ENCODE measurements around the gene MPV17L2. TPM values are rescaled to one million over a fixed set of nuclear protein-coding genes. Genes with fewer than 3 reads are reported as not detected.

MPV17L2 gene
- total RNA-seq, 4 donors from 2014 or later, result 5.2 to 19.7 (median 11.1) TPM

GRCh38 chr19:18233224-18233825, 40.3 kb downstream of the MPV17L2 start:
- Histone ChIP-seq H3K4me1 (no peaks in the 10 kb centered on the region), H3K27ac (no peak overlapping the region), H3K27me3 (peaks cover 12 to 16% of the 10 kb centered on the region in 2 donors), H3K36me3 (no peaks in the 10 kb centered on the region), H3K4me3 (no peak overlapping the region), H3K9me3 (peaks cover 0 to 11% of the 10 kb centered on the region in 2 donors)
- intact Hi-C loops (cut with DNase I; ENCODE audit: low total_unique reads), result no loop called here
- peak in 1 of 2 donors; percentile 31 for DNase-seq
- TF ChIP-seq, protein P1, sequence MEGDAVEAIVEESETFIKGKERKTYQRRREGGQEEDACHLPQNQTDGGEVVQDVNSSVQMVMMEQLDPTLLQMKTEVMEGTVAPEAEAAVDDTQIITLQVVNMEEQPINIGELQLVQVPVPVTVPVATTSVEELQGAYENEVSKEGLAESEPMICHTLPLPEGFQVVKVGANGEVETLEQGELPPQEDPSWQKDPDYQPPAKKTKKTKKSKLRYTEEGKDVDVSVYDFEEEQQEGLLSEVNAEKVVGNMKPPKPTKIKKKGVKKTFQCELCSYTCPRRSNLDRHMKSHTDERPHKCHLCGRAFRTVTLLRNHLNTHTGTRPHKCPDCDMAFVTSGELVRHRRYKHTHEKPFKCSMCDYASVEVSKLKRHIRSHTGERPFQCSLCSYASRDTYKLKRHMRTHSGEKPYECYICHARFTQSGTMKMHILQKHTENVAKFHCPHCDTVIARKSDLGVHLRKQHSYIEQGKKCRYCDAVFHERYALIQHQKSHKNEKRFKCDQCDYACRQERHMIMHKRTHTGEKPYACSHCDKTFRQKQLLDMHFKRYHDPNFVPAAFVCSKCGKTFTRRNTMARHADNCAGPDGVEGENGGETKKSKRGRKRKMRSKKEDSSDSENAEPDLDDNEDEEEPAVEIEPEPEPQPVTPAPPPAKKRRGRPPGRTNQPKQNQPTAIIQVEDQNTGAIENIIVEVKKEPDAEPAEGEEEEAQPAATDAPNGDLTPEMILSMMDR (IDR thresholded peaks at IDR 0.05), result no peak
- no peak for TF ChIP-seq POLR2A (IDR thresholded peaks at IDR 0.05)

GRCh38 chr19:18234194-18234593, 41.2 kb downstream of the MPV17L2 start:
- H3K4me3 ChIP-seq, result no peak overlapping the region
- H3K4me1 ChIP-seq, result no peaks in the 10 kb centered on the region
- no peak for TF ChIP-seq POLR2A (IDR thresholded peaks at IDR 0.05)
- TF ChIP-seq, protein P1 (IDR thresholded peaks at IDR 0.05), result no peak
- intact Hi-C loops (cut with DNase I; ENCODE audit: low total_unique reads), result no loop called here
- H3K9me3 ChIP-seq, result peaks cover 0 to 11% of the 10 kb centered on the region in 2 donors
- H3K27me3 ChIP-seq, result peaks cover 12 to 16% of the 10 kb centered on the region in 2 donors
- DNase-seq, result no peak
- H3K27ac ChIP-seq, result no peak overlapping the region
- no peaks in the 10 kb centered on the region for H3K36me3 ChIP-seq

DNA sequence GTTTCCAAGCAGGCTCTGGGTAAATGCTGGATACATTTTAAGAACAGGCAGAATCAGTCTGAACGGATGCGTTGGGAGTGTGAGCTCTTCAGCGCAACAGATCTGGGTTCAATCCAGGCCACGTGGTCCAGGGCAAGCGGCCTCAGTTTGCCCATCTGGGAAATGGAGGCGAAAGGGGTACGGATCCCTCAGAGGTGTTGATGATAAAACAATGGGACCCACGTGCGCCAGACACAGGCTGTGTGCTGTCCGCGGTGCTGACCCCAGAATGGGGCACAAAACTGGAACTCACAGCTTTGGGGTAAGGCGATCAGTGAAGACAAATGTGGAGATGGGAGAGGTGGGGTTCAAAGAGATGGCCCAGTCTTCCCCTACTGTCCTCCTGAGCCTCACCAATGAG, 46.3 kb downstream of the MPV17L2 start:
- no peak for DNase-seq
- no peak for TF ChIP-seq POLR2A (IDR thresholded peaks at IDR 0.05)
- TF ChIP-seq, protein P1 (IDR thresholded peaks at IDR 0.05), result no peak
- intact Hi-C loops (cut with DNase I; ENCODE audit: low total_unique reads), result no loop called here

DNA sequence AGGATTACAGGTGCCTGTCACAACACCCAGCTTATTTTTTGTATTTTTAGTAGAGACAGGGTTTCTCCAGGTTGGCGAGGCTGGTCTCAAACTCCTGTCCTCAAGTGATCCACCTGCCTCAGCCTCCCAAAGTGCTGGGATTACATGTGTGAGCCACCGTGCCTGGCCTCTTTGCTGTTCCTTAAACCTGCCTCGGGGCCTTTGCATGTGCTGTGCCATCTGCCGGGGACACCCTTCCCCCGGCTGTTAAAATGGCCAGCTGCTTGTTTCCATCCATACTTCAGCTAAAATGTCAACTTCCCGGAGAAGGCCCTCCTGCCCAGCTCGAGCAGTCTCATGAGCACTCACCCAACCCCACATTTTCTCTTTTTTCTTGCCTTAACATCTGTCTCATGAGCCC, 52.3 kb downstream of the MPV17L2 start:
- intact Hi-C loops (cut with DNase I; ENCODE audit: low total_unique reads), result loop anchor here (10.0 kb wide), 1 partner anchor 130 kb away; no protein-coding TSS in a partner anchor
- no peak for TF ChIP-seq POLR2A (IDR thresholded peaks at IDR 0.05)
- TF ChIP-seq, protein P1 (IDR thresholded peaks at IDR 0.05), result no peak
- no peaks in the 10 kb centered on the region for H3K9me3 ChIP-seq

More for the DNA sequence above, 46.3 kb downstream of the MPV17L2 start:
- Histone ChIP-seq H3K27ac (no peak overlapping the region), H3K27me3 (no peaks in the 10 kb centered on the region), H3K4me3 (no peak overlapping the region), H3K36me3 (no peaks in the 10 kb centered on the region), H3K4me1 (no peaks in the 10 kb centered on the region), H3K9me3 (no peaks in the 10 kb centered on the region)

More for the DNA sequence above, 52.3 kb downstream of the MPV17L2 start:
- Histone ChIP-seq H3K4me1 (no peaks in the 10 kb centered on the region), H3K4me3 (no peak overlapping the region), H3K27ac (no peak overlapping the region), H3K27me3 (no peaks in the 10 kb centered on the region), H3K36me3 (no peaks in the 10 kb centered on the region)
- no peak for DNase-seq

Small RNA genes lying within 50 kb of the gene (small RNA-seq; reads per million reads assigned to genes)
- gene IFI30, result not detected

Other genes with a start within 250 kb of the MPV17L2 start
- gene KCNN1, start 226.1 kb upstream of the MPV17L2 start, total RNA-seq, result 1 to 10 TPM in 1 of 4 donors, not detected in 3; 1.9 TPM
- 10 to 100 TPM; 18.7 to 77.9 (median 43.1) TPM for gene ARRDC2, start 185.0 kb upstream of the MPV17L2 start, total RNA-seq
- 1 to 10 TPM in 1 of 4 donors, under 1 TPM in 2, not detected in 1; 0.41 to 6.5 (median 0.61) TPM for gene IL12RB1, start 106.3 kb upstream of the MPV17L2 start, total RNA-seq
- 10 to 100 TPM in 1 of 4 donors, 1 to 10 TPM in 2, under 1 TPM in 1; 0.59 to 22.5 (median 3.8) TPM for gene MAST3, start 95.4 kb upstream of the MPV17L2 start, total RNA-seq
- gene PIK3R2, start 40.1 kb upstream of the MPV17L2 start, total RNA-seq, result 10 to 100 TPM; 17.2 to 39.4 (median 29.7) TPM
- gene IFI30, start 19.4 kb upstream of the MPV17L2 start, total RNA-seq, result 10 to 100 TPM in 2 of 4 donors, 1 to 10 TPM in 2; 4.1 to 17.4 (median 11.4) TPM
- 1 to 10 TPM in 1 of 4 donors, under 1 TPM in 2, not detected in 1; 0.69 to 3.8 (median 0.77) TPM for gene RAB3A, start 10.8 kb downstream of the MPV17L2 start, total RNA-seq
- 1 to 10 TPM in 2 of 4 donors, not detected in 2; 1.7 to 3.3 TPM for gene PDE4C, start 33.2 kb downstream of the MPV17L2 start, total RNA-seq
- 10 to 100 TPM in 1 of 4 donors, 1 to 10 TPM in 3; 1.0 to 41.1 (median 3.0) TPM for gene IQCN, start 81.2 kb downstream of the MPV17L2 start, total RNA-seq
- 100 to 1,000 TPM; 152 to 386 (median 290) TPM for gene JUND, start 88.4 kb downstream of the MPV17L2 start, total RNA-seq
- 100 to 1,000 TPM in 1 of 4 donors, 10 to 100 TPM in 2, 1 to 10 TPM in 1; 8.8 to 120 (median 64.2) TPM for gene LSM4, start 129.9 kb downstream of the MPV17L2 start, total RNA-seq
- 10 to 100 TPM; 21.2 to 67.9 (median 38.1) TPM for gene PGPEP1, start 147.4 kb downstream of the MPV17L2 start, total RNA-seq
- gene GDF15, start 192.9 kb downstream of the MPV17L2 start, total RNA-seq, result 10 to 100 TPM in 1 of 4 donors, 1 to 10 TPM in 1, under 1 TPM in 2; 0.41 to 13.1 (median 1.6) TPM
- gene LRRC25, start 204.4 kb downstream of the MPV17L2 start, total RNA-seq, result 1 to 10 TPM in 2 of 4 donors, under 1 TPM in 1, not detected in 1; 0.51 to 2.3 (median 1.9) TPM
- 100 to 1,000 TPM in 1 of 4 donors, 10 to 100 TPM in 3; 23.6 to 105 (median 54.8) TPM for gene SSBP4, start 226.2 kb downstream of the MPV17L2 start, total RNA-seq
- gene ISYNA1, start 244.9 kb downstream of the MPV17L2 start, total RNA-seq, result 100 to 1,000 TPM in 2 of 4 donors, 10 to 100 TPM in 2; 56.8 to 152 (median 106) TPM

Data from uterus (tissue), 4 donors.